NCI-H748 treated with DMSO at 0.1 percent for 48 hours (cell line): ENCODE data around the gene SPAG5.
"Not testable (repeated sequence)": the region's sequence is repeated elsewhere in the genome, so short reads cannot be mapped to it uniquely, and the experiment has no call there.

Source experiments
- DNase-seq: peaks from one replicate; lab custom pipeline; 2025; lab: John Stamatoyannopoulos, UW

Gene SPAG5

GRCh38 chr17:28612936-28613872, 14.4 kb upstream of the SPAG5 start:
- no peak for DNase-seq

GRCh38 chr17:28612531-28612930, 13.7 kb upstream of the SPAG5 start:
- DNase-seq: no peak

- no peak for DNase-seq
Observed at GRCh38 chr17:28610376-28610775, 11.6 kb upstream of the SPAG5 start.

- DNase-seq: not testable (repeated sequence)
Observed at GRCh38 chr17:28604031-28604430, 5.2 kb upstream of the SPAG5 start.

GRCh38 chr17:28599311-28600184, 723 bp upstream of the SPAG5 start:
- peak; percentile 72 for DNase-seq

- DNase-seq: peak; percentile 51
Observed at GRCh38 chr17:28598389-28598788, 436 bp downstream of the SPAG5 start.

- no peak for DNase-seq
Observed at GRCh38 chr17:28597606-28598383, 1.0 kb downstream of the SPAG5 start.

- DNase-seq: no peak
Observed at GRCh38 chr17:28592260-28592659, 6.6 kb downstream of the SPAG5 start.

- DNase-seq: no peak
Observed at GRCh38 chr17:28585851-28586250, 13.0 kb downstream of the SPAG5 start.

GRCh38 chr17:28584434-28584833, 14.4 kb downstream of the SPAG5 start:
- DNase-seq: no peak

- DNase-seq: no peak
Observed at GRCh38 chr17:28582513-28582912, 16.3 kb downstream of the SPAG5 start.

GRCh38 chr17:28580959-28581358, 17.9 kb downstream of the SPAG5 start:
- DNase-seq: no peak

GRCh38 chr17:28579526-28579925, 19.3 kb downstream of the SPAG5 start:
- no peak for DNase-seq

- DNase-seq: no peak
Observed at GRCh38 chr17:28578246-28579195, 20.3 kb downstream of the SPAG5 start.

- no peak for DNase-seq
Observed at GRCh38 chr17:28577466-28577824, 21.4 kb downstream of the SPAG5 start.

- DNase-seq: peak; percentile 95
Observed at GRCh38 chr17:28576758-28577465, 21.9 kb downstream of the SPAG5 start, which contains the start of gene ALDOC. TSS of gene ALDOC (minus strand) at chr17:28576895. CDS start at chr17:28575532, 1,363 bp downstream.

GRCh38 chr17:28576016-28576415, 22.8 kb downstream of the SPAG5 start:
- DNase-seq: not testable (repeated sequence)

- DNase-seq: no peak
Observed at GRCh38 chr17:28575126-28575795, 23.6 kb downstream of the SPAG5 start.

- no peak for DNase-seq
Observed at GRCh38 chr17:28574526-28574925, 24.3 kb downstream of the SPAG5 start.
